Spleen (tissue), 7 donors: ENCODE results near the gene LAMA4.

Source experiments
- CTCF ChIP-seq, 11 experiments: fragments of 200-600 bp in 7 of 11; fragments of 450-650 bp in 4 of 11; sonication (generic) in 4 of 11; IDR thresholded peaks in 8 of 11; conservative IDR thresholded peaks in 3 of 11; 1 replicate in 7 of 11; 2 replicates in 4 of 11; pipeline versions ENCODE4 v1.4.0 to v1.8.0; 2016 to 2021; ENCODE audit warnings: antibody characterized with exemption in 11 of 11, inconsistent platforms in 4 of 11, mild to moderate bottlenecking in 1 of 11
- POLR2A ChIP-seq, 3 donors: fragments of 450-650 bp; IDR thresholded peaks; one replicate each; pipeline ENCODE4 v1.5.1; 2017; ENCODE audit warnings: antibody characterized with exemption in 3 of 3, mild to moderate bottlenecking in 1 of 3
- POLR2AphosphoS5 ChIP-seq, 3 donors: sonication (generic); formaldehyde crosslinking; IDR thresholded peaks; one replicate each; pipeline ENCODE4 v1.5.1; 2017; ENCODE audit warnings: antibody characterized with exemption in 3 of 3
- donor health status: DM: no; HTN: no; CAD: no; lungs with moderate emphysema.
- donor health status: DM: no; HTN: no; CAD: no.
- donor health status: DM: no; HTN: no; CAD: no.

- TF ChIP-seq CTCF (IDR thresholded peaks at IDR 0.05 in 8 of 11, conservative IDR thresholded peaks at IDR 0.05 in 3 of 11) (no peak), POLR2A (IDR thresholded peaks at IDR 0.05) (no peak), POLR2AphosphoS5 (IDR thresholded peaks at IDR 0.05) (no peak)
These were observed 22.7 kb downstream of the LAMA4 start for GRCh38 chr6:112231594-112232060.
